Hepatic stellate cell (primary cell): ENCODE measurements around the gene SYPL1.

Source experiments
- DNase-seq: peaks from one replicate; pipeline ENCODE4 v3.0.0; 2011; ENCODE audit warnings: low spot score

The SYPL1 gene

DNA sequence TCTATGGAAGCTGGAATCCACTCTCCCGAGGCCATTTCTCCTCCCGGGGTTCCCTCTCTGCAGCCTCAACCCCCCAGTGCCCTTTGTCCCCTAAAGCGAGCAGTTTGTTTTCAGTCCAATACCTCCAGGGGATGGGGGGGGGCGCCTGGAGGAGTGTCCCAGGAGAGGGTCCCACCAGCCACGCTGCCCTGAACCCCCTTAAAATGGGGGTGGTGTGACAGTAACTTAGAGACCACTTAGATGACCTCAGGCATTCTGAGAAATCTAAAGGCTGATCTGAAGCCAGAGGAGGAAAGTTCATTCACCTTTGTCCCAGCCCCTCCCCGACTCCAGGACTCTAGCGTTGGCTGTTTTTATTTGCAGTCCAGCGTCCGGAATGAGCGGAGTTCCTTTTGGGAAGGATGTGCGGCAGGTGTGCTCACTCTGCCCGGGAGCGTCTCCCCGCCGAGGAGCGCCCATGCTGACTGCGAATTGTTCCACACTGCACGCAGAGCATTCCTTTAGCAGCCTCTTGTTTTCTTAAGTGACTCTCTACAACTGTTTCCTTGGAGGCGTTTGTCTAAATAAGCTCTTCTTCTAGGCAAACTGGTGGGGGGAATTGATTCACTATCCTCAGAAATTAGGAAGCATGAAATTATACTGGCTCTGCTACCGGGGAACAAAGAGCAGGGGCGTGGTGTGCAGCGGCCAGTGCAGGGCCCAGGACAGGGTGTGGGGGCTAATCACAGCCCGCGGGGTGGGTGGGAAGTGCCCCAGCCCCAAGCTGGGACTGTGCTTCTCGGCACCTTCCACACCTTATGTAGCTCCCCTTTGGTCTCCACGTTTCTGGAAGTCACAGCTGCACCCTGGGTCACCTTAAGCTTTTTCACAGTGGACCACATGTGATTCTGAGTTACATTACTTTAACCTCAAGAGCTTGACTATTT lies 46.3 kb downstream of the SYPL1 start:
- DNase-seq: peak; percentile 58

DNA sequence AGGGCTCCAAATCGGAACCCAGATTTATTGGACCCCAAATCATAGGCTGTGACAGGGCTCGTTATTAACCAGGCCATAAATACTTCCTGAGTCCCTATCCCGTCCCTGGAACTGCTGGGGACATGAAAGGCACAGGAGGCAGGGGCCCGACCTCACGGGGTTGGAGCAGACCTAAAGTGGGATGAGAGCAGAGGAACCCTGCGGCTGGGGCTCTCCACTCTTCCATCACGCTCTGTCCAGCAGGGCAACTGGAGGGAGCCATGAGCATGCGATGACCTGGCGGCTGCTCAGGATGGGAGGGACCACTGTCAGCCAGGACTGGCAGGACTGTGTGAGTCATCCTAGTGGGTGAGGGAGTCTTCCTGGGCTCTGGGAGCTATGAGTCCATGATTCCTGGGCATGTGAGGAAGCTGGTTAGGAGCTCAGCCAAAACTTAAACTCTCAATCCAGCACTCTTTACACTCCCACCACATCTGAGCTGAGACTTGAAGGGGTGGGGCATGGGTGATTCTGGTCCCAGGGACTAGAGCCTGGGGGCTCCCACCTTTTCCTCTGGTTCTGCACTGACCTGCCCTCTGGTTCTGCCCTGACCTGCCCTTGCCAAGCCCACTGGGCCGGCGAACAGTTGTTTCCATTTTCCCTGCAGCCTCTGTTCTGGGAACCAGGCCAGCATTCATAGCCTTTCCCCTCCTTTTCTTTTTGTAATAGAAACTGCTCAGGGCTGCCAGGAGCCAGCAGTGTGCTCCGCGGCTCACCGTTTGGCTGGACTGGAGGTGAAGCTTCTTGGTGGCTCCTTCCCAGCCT lies 47.1 kb downstream of the SYPL1 start:
- DNase-seq: peak; percentile 95

DNA sequence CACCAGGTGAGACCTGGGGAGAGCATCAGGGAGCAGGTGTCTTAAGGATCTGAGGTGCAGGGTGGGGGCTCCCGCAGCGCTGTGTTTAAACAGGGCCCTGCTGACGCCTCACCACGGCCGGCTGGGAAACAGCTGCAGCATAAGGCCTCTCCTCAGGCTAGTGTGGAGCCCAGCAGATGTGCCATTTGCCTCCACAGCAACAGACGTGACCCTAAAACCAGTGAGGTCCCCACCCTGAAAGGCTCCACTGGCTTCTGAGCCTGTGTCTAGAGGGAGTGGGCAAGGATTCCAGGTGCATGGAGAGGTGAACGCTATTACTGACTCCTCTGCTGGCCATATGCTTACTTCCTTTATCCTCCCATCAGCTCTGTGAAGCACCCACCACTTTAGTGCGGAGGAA lies 47.8 kb downstream of the SYPL1 start:
- DNase-seq: no peak

DNA sequence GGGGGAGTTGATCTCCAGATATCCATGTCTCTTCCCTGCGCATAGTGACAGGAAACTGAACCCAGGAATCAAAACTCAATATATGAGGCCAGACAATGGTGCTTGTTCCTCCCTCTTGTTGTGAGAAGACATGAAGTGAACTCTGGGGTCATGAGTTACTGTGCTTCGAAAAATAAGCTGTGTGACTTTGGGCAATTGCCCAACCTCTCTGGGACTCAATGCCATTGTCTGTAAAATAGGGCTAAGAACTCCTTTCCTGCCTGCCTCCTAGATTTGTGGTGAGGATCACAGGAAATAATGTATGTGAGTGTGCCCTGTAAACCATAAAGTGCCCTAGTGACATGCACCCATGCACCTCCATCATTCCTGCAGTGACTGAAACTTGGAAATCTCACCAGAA lies 48.4 kb downstream of the SYPL1 start:
- no peak for DNase-seq

DNA sequence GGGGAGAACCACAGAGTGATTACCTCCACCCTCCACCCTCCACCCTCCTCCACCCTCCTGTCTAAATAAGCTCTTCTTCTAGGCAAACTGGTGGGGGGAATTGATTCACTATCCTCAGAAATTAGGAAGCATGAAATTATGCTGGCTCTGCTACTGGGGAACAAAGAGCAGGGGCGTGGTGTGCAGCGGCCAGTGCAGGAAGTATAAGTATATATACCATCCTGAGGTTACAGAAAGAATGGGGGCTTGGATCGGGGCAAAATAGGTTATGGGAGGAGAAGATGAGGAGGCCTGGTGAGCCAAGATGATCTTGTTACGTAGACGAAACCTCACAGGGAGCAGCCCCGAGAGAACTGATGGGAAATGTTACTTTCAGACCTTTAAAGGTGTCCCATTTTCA lies 49.1 kb downstream of the SYPL1 start:
- DNase-seq: no peak

DNA sequence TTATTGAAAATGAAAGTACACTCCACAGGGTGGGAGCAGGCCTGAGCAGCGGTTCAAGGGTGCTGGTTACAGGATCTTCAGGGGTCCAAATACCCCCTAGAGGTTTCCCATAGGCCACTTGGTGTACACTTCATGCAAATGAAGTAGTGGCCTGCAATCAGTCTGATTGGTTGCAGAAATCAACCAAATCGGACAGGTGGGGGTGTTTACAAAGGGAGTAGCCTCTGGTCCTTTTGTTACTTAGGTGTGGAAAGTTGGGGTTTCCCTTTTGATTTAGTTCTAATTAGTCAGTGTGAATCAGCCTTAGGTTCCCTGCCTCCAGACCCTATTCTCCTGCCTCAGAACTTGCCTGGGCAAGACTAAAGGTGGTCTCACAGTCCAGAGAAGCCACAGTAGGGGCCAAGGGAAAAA lies 49.6 kb downstream of the SYPL1 start:
- no peak for DNase-seq

DNA sequence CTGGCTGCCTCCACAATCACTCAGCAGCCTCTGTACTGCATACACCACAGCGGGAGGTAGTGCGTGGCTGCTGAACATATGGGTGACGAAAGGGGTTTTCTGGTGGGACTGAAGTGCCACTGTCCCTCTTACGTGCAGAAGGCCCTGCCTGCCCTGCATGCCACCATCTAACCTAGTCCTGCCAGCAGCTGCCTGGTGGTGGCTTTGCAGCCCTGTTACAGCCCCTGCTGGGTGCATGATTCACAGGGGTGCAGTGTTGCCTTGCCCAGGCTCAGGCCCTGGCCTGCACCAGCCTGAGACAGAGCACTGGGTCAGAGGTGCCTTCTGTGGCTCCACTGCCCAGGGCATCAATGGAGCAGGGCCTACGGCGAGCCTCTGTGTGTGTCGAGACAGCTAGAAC lies 50.1 kb downstream of the SYPL1 start:
- DNase-seq: no peak

DNA sequence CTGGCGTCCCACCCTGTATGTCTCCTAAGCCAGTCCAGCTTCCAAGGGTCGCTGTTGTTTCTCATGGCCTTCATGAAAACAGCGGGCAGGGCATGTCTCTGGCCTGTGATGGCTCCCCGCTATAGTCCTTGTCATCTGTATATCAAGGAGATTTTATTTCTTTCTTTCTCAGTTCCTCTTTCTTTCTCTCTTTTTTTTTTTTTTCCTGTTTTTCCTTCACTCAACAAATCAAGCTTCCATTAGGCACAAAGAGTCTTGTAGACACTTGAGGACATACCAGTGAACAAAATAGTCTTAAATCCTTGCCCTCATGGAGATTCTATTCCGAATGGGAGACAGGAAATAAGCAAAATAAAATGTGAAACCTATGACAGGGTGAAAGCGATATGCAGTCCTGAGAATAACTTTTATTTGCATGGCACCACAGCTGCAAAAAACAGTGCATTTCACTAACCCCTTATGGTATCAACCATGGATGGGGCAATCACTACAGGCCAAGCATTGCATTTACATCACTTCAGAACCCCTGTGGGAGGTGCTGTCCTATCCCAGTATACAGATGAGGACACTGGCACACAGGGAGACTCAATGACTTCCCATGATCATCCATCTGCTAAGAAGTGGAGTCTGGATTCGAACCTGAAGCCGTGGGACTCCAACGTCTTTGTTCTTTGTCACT lies 50.7 kb downstream of the SYPL1 start:
- no peak for DNase-seq

DNA sequence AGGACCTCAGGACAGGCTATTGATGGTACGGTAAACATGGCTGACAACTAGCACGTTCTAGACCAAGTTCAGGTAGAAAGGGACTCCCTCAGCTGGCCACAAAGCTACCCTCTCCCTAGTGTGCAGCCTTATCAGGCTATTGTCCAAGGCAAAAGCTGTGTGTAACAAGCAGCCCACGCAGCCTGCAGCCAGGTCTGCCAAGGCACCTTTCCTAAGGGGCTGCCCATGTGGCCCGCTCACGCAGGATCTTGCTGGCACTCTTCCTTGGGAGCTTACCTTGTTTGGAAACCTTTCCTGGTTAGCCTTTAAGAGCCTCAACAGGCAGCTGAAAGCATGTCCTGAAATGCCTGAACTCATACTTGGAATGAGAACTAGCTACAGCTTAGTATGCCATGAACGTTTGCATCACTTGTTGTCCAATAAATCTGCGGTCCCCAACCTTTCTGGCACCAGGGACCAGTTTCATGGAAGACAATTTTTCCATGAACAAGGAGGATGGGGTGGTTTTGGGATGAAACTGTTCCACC lies 51.7 kb downstream of the SYPL1 start:
- no peak for DNase-seq

DNA sequence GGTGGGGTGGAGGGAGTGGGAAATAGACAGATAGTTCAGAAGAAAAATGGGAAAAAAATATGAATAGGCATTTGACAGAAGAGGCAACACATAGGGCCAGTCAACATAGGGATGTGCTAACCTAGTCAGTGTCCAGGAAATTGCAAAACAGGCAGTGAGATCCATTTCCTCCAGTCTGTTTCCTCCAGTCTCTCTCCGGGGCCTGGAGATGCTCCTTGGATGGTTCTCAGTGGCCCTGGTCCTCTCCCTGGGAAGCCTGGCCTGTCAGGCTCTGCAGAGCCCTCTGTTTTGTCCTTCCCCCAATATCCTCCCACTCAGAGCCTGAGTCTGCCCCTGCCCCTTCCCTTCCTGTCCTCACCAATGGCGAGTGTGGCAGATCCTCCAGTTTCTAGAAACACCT lies 52.6 kb downstream of the SYPL1 start:
- DNase-seq: no peak

DNA sequence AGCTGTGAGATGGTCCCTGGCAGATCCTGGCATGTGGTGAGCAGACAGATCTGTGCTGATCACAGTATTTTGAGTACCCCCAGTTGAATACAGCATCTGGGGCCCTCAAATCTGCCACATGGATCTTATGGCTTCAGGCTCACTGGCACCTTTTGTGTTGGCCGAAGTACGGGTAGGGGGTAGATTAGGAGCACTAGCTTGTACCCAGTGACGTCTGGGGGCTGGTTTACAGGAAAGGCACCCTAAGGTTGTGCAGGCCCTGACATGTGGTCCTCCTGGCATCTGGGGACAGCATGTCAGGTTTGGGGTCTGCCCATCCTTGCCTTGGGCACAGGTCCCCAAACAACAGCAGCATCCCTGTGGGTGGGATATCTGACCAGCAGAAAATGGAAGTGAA lies 53.2 kb downstream of the SYPL1 start:
- no peak for DNase-seq

DNA sequence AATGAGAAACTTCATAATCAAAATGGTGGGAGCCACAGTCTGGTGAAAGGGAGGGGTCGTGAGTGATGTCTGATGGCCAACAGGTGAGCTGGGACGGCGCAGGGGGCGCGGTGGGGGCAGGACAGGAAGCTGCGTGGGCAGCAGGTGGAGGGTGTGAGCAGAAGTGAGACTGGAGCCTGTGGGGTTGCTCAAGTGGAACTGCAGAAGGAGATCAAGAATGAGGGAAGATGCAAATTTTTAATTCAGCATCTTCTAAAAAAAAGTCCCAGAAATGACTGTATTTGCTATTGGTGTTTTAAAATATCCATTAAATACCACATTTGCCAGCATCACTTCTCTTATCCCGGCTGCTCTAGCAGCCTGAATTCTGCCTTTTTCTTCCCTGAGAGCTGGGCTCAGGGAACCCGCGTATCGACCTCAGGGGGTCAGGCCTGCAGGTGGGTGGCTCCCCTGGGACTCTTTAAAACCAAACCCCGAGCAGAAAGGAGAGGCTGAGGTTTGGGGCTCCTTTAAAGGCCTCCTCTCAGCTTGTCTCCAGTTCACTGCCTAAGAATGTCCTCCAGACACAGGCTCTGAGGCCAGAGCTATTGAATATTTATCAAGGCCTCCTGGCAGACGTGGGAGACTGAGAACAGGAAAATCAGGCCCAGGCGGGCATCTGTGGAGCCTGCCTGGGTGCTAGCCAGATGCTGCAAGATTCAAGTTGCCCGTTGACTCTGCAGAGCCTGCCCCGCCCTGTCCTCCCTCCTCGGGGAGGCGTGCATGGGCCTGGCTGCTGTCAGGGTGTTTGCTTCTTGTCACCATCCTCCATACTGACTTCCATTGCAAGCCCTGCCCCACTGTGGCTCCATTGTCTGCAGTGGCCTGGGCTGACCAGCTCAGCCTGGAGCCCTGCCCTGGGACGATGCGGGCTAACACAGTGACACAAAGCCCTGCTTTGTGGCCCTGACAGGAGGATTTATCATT lies 53.9 kb downstream of the SYPL1 start:
- no peak for DNase-seq

DNA sequence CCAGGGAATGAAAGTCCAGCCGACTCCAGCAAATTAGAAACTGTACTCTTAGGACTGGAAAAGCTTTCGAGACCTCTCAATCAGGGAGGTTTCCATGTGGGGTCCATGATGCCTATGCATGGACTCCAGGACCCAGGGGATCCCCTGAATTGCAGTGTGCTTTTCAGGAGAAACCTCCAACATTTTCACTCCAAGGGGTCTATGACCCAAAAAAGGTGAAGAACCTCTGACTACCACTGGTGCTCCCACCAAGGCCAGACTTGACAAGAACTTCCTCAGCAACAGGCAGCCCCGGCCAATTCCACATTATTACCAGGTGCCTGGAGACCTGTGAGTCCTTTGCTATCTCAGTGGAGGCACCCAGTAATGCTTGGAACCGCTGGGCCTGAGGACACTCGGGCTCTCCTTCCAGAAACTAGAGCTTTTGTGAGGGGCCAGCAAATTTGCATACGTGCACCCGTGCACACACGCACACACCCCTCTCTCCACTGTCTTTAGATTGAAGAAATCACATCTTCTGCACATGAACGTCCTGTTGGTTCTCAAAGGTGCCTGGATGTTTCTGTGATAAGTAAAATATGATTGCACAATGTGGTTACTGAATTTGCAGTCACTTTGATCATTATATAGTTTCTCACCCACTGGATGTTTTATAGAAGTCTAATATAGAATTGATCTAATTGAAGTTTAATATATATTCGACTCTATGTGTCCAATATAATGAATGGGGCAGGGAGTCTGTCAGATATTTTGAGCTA lies 54.7 kb downstream of the SYPL1 start:
- DNase-seq: no peak

DNA sequence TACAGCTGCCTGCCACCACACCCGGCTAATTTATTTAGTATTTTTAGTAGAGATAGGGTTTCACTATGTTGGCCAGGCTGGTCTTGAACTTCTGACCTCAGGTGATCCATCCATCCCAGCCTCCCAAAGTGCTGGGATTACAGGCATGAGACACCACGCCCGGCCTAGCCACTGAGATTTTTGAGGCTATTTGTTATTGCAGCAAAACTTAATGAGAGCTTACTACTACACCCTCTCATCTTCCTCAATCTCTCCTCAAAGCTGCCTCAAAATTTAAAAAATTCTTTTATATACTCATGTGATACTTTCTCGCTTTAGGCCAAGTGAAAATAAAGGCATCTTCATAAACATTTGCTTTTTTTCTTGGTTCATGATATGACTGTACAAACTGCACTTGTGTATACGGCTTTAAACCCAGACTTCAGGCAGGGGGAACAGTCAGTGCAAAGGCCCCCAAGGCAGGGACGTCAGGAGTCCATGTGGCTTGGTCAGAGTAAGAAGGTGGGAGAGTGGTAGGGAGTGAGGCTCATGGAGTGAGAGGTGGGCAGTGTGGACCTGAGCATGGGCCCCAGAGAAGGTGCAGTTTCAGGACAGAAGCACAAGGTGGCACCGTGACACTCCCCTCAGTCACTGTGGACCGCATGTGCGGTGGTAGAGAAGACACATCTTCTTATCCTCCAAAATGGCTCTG lies 55.5 kb downstream of the SYPL1 start:
- peak; percentile 83 for DNase-seq

DNA sequence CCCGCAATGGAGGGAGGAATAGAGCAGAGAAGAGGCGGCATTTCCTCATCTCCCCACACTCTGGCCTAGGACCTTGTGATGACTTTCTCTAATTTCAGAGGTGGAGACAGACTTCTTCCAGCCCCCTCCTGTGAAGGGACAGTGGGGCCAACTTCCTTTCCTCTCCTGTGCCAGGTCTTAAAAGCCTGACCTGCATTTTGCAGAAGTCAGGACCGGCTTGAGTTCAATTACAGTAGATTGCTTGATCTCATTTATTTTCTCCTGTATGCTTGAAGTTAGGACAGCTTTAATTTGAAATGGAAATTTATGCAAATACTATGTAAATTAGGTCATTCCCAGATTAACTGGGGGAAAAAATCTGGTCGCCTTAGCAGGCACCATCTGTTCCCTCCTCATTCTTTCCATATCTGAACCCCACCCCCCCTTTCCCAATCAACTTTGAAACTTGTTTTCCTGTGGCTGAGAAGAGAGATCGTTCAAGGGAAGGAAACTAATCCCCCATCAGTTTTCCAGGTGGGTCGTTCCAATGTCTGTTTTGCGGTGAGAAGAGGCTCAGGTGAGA lies 57.1 kb downstream of the SYPL1 start:
- DNase-seq: no peak

DNA sequence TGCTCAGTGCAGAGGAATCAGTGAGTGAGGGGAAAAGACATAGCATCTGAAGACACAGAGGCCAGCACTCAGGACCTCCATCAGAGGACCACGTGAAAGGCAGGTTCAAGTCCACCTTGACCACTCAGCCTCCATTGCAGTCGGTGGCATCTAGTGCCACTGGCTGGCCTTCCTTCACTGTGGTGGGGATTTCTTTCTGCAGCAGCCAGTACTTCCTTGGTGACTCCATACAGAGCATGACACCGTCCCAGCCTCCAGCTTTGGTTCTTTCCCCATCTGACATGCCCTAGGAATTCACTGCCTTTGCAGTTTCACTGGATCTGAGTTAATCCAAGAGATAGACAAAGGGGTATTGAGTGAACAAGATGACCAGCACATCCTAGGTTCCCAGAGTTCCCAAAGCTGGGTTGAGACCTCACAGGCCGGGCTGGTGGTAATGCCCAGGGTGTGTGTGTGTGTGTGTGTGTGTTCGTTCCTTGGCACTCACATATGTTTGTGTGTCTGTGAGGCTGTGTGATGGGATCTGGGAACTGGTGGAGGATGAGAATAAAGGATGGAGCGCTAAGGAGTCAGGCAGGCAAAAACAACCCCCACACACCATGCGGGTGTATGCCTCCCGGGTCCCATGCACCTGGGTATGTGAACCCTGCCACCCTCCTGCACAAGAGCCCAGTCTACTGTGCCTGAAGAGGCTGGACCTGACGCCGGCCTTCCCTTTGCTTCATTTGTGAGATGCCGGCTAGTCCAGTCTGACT lies 57.8 kb downstream of the SYPL1 start:
- DNase-seq: no peak

DNA sequence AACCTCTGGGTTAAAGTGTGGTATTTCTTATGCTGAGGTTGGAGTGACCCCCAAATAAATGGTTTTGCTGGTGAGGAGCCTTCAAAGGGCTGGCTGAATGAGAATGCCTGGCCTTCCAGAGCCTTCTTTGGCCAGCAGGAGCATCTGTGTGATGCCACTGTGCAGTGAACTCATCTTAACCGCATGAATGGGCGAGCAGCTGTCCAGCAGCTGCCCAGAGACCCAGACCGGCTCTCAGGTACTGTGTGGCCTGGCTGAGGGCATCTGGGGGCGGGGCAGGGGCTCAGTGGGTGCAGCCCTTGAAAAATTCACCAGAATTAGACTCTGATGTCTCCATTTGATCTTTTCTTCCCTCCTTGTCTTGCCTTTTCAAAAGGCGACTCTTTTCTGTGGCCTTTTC lies 59.0 kb downstream of the SYPL1 start:
- no peak for DNase-seq

DNA sequence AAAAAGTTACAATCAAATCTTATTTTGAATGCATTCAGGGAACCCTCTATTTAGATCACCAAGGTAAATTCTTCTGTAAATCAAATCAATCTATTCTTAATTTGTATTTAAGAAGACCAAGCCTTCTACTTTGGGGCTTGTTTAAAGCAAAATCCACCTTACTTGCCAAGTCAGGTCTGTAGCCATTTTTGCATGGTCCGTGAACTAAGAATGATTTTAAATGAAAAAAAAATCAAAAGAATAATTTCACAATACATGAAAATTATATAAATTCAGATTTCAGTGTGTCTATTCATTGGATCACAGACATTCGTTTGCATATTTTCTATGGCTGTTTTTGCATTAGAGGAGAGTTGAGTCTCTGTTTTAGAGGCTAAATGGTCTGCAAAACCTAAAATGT lies 59.4 kb downstream of the SYPL1 start:
- DNase-seq: no peak

DNA sequence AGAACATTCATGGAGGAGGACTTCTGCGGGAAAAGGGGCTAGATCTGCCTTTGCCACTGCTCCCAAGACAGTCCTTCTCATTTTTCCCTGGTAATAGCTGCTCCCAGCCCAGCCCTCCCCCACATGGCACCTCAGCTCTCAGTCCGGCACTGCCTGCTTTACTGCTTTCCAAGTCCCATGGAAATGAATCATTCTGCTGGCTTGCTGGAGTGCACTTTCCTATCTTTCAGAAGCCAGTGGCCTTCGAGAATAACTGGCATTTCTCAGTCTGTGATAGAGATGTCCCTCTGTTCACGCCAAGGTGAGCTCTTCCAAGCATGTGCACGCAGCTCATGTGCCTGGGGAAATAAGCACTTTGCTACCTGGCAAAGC lies 61.4 kb downstream of the SYPL1 start:
- DNase-seq: no peak
